OCI-LY7 (cell line): Measurements from ENCODE around the gene KATNAL1. TPM values are rescaled to one million over a fixed set of nuclear protein-coding genes. Genes with fewer than 3 reads are reported as not detected.

ENCODE experiments used
- BruUV-seq: library from RNA; stranded (reverse); fragments of 400-500 nt; replicated peaks from 2 replicates; lab custom pipeline; 2021; lab: Mats Ljungman, UMichigan
- CTCF ChIA-PET: fragments of 300-600 bp; sonication (Branson Sonifier 250); formaldehyde crosslinking; loops from one replicate; lab custom pipeline; 2022; ENCODE audit warnings: antibody characterized with exemption; ENCODE audit not compliant: unreplicated experiment; lab: Charles Lee
- POLR2A ChIA-PET: fragments of 300-600 bp; sonication (Branson Sonifier 250); formaldehyde crosslinking; loops from one replicate; lab custom pipeline; 2022; ENCODE audit warnings: antibody characterized with exemption; lab: Charles Lee
- DNase-seq: peaks from one replicate; pipeline ENCODE4 v3.0.0-alpha.2; 2015; ENCODE audit warnings: low spot score
- H2AFZ ChIP-seq: fragments of 200-600 bp; sonication (generic), shearing (Covaris generic); 2 replicates; pipeline ENCODE4 v1.6.1; 2014; ENCODE audit warnings: mild to moderate bottlenecking, antibody characterized with exemption, low read length, moderate library complexity
- H3K27ac ChIP-seq: fragments of 200-600 bp; sonication (generic); 2 replicates; pipeline ENCODE4 v1.5.1; 2014; ENCODE audit warnings: mixed run types, low read depth, mild to moderate bottlenecking, moderate library complexity, low read length, inconsistent platforms; ENCODE audit not compliant: poor library complexity, severe bottlenecking
- H3K36me3 ChIP-seq: fragments of 200-600 bp; sonication (generic); 2 replicates; pipeline ENCODE4 v1.6.1; 2014; ENCODE audit warnings: mild to moderate bottlenecking, antibody characterized with exemption, low read length, moderate library complexity, mixed read lengths; ENCODE audit not compliant: insufficient read depth
- H3K4me1 ChIP-seq: fragments of 200-600 bp; sonication (generic); 2 replicates; pipeline ENCODE4 v1.5.1; 2014; ENCODE audit warnings: mild to moderate bottlenecking, low read length; ENCODE audit not compliant: insufficient read depth, poor library complexity, severe bottlenecking
- H3K4me2 ChIP-seq: fragments of 200-600 bp; sonication (generic); 2 replicates; pipeline ENCODE4 v1.6.1; 2014; ENCODE audit warnings: mild to moderate bottlenecking, low read length
- H3K4me3 ChIP-seq: fragments of 200-600 bp; sonication (generic); 2 replicates; pipeline ENCODE4 v1.5.1; 2014; ENCODE audit warnings: mild to moderate bottlenecking, low read depth, low read length; ENCODE audit not compliant: poor library complexity, severe bottlenecking
- H3K79me2 ChIP-seq: fragments of 200-600 bp; sonication (generic); 2 replicates; pipeline ENCODE4 v1.6.1; 2016; ENCODE audit warnings: low read depth, mild to moderate bottlenecking, low read length, moderate library complexity, mixed read lengths; ENCODE audit not compliant: insufficient read depth
- H3K9me2 ChIP-seq: fragments of 200-600 bp; sonication (generic); 2 replicates; pipeline ENCODE4 v1.6.1; 2016; ENCODE audit warnings: mild to moderate bottlenecking, low read length, mixed read lengths; ENCODE audit not compliant: insufficient read depth
- H3K9me3 ChIP-seq: fragments of 200-600 bp; sonication (generic); 2 replicates; pipeline ENCODE4 v1.6.1; 2014; ENCODE audit warnings: mild to moderate bottlenecking, mixed run types, low read length, mixed read lengths
- H4K20me1 ChIP-seq: fragments of 200-600 bp; sonication (generic); 2 replicates; pipeline ENCODE4 v1.6.1; 2014; ENCODE audit warnings: mild to moderate bottlenecking, antibody characterized with exemption, low read length, moderate library complexity, mixed read lengths; ENCODE audit not compliant: insufficient read depth
- EZH2phosphoT487 ChIP-seq: fragments of 200-600 bp; sonication (generic); IDR thresholded peaks from 2 replicates; pipeline ENCODE4 v1.6.1; 2018; ENCODE audit warnings: low read depth, borderline replicate concordance, mild to moderate bottlenecking, mixed run types, antibody characterized with exemption, low read length, moderate library complexity, mixed read lengths
- intact Hi-C: fragments of 100-400 bp; cut with micrococcal nuclease; formaldehyde crosslinking; loops from one replicate; pipeline ENCODE4 v1.10.0; 2022; ENCODE audit not compliant: unreplicated experiment
- total RNA-seq, 2 experiments: library from RNA; depleted of rRNA in 1 of 2; stranded (reverse); fragments of >200 nt in 1 of 2; shearing (Covaris generic) in 1 of 2; gene quantifications; 2 replicates each; pipeline ENCODE4 v1.2.3, GENCODE V29; 2014 to 2022
- TF ChIP-seq, protein P1 (sequence below): fragments of 200-600 bp; sonication (generic); conservative IDR thresholded peaks from 2 replicates; pipeline ENCODE4 v1.5.1; 2014; ENCODE audit warnings: mild to moderate bottlenecking, antibody characterized with exemption, low read length, moderate library complexity, mixed read lengths

KATNAL1 gene
- total RNA-seq, 2 experiments from 2014 or later, result 13.9 to 34.5 TPM

DNA sequence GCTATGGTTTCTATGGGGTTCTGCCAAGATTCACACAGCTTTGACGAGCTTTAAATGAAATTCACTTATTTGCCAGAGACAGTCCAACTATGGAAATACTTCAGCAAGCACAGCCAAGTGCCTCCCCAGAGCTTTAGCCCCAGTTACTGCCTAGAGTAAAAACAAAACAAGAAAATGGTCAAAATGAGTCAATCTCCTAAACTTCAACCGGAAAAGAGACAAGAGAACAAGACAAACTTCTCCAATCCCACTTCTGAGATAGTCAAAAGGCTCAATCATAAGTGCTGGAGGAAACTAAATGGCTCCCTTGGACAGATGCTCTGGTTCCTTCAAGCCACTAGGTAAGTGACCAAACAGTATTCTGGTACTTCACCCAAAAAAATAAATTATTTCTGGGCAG is 65.8 kb downstream of the KATNAL1 start:
- H3K9me2 ChIP-seq, result no peaks in the 10 kb centered on the region
- peaks cover 56% of the 10 kb centered on the region for H3K36me3 ChIP-seq
- no peak overlapping the region for H2AFZ ChIP-seq
- H4K20me1 ChIP-seq, result no peaks in the 10 kb centered on the region
- H3K9me3 ChIP-seq, result no peaks in the 10 kb centered on the region
- no peak for DNase-seq
- BruUV-seq, result no TSS peak
- intact Hi-C loops, result no loop called here
- H3K4me1 ChIP-seq, result no peaks in the 10 kb centered on the region
- H3K27ac ChIP-seq, result no peak overlapping the region
- POLR2A ChIA-PET, result interaction anchor here (2.2 kb wide), 1 partner anchor 11 kb away, joined by 11 read pairs; no protein-coding TSS in a partner anchor
- no peak overlapping the region for H3K4me3 ChIP-seq
- no peak for TF ChIP-seq EZH2phosphoT487
- TF ChIP-seq, protein P1, sequence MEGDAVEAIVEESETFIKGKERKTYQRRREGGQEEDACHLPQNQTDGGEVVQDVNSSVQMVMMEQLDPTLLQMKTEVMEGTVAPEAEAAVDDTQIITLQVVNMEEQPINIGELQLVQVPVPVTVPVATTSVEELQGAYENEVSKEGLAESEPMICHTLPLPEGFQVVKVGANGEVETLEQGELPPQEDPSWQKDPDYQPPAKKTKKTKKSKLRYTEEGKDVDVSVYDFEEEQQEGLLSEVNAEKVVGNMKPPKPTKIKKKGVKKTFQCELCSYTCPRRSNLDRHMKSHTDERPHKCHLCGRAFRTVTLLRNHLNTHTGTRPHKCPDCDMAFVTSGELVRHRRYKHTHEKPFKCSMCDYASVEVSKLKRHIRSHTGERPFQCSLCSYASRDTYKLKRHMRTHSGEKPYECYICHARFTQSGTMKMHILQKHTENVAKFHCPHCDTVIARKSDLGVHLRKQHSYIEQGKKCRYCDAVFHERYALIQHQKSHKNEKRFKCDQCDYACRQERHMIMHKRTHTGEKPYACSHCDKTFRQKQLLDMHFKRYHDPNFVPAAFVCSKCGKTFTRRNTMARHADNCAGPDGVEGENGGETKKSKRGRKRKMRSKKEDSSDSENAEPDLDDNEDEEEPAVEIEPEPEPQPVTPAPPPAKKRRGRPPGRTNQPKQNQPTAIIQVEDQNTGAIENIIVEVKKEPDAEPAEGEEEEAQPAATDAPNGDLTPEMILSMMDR, result no peak
- CTCF ChIA-PET, result no interaction called here
- no peak overlapping the region for H3K4me2 ChIP-seq
- no peaks in the 10 kb centered on the region; the same call in 1 of the 2 replicates for H3K79me2 ChIP-seq

DNA sequence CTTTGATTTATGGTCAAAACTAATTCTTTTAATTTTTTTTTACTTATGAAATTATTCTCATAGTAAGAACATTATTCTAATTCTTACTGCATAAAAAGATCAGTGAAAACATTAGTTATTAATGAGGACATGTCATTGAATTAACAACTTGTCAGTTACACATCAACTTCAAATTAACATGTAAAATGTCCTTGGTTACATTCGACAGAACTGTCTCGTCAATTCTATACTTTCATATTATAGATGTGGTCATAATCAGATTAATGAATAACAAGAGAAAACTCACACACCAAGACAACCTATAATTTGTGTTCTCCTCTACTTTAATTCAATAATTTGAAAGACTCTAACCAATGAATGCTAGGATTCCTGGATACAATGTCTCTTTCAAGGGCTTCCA is 66.7 kb downstream of the KATNAL1 start:
- no TSS peak for BruUV-seq
- intact Hi-C loops, result no loop called here
- Histone ChIP-seq H3K79me2 (no peaks in the 10 kb centered on the region; the same call in 1 of the 2 replicates), H3K9me3 (no peaks in the 10 kb centered on the region), H3K27ac (no peak overlapping the region), H3K4me1 (no peaks in the 10 kb centered on the region), H2AFZ (no peak overlapping the region), H3K9me2 (no peaks in the 10 kb centered on the region), H3K4me3 (no peak overlapping the region), H4K20me1 (no peaks in the 10 kb centered on the region), H3K4me2 (no peak overlapping the region), H3K36me3 (peaks cover 64% of the 10 kb centered on the region)
- TF ChIP-seq, protein P1, result no peak
- no peak for TF ChIP-seq EZH2phosphoT487
- ChIA-PET POLR2A (no interaction called here), CTCF (no interaction called here)
- DNase-seq, result no peak

DNA sequence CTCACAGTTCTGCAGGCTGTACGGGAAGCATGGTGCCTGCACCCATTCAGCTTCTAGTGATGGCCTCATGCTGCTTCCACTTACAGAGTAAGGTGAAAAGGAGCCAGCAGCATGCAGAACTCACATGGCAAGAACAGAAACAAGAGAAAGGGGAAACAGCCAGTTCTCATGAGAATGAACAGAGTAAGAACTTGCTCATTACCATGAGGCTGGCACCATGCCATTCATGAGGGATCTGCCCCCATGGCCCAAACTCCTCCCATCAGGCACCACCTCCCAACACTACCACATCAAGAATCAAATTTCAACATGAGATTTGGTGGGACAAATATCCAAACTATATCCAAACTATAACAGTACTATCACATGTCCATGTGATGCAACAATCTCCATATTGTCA is 72.1 kb downstream of the KATNAL1 start:
- CTCF ChIA-PET, result interaction anchor here (0.6 kb wide), 1 partner anchor 10 kb away, joined by 3 read pairs; no protein-coding TSS in a partner anchor
- H3K4me2 ChIP-seq, result no peak overlapping the region
- BruUV-seq, result no TSS peak
- H3K4me3 ChIP-seq, result no peak overlapping the region
- peaks cover 75% of the 10 kb centered on the region for H3K36me3 ChIP-seq
- POLR2A ChIA-PET, result no interaction called here
- H3K27ac ChIP-seq, result no peak overlapping the region
- H4K20me1 ChIP-seq, result no peaks in the 10 kb centered on the region
- no peaks in the 10 kb centered on the region for H3K79me2 ChIP-seq
- no peaks in the 10 kb centered on the region for H3K9me2 ChIP-seq
- TF ChIP-seq, protein P1, result no peak
- TF ChIP-seq EZH2phosphoT487, result no peak
- no peak overlapping the region for H2AFZ ChIP-seq
- H3K9me3 ChIP-seq, result no peaks in the 10 kb centered on the region
- intact Hi-C loops, result no loop called here
- no peak for DNase-seq
- no peaks in the 10 kb centered on the region for H3K4me1 ChIP-seq
